ENCODE measurements around the gene PRKD1. TPM values are rescaled to one million over a fixed set of nuclear protein-coding genes. Genes with fewer than 3 reads are reported as not detected.

Gene PRKD1
- total RNA-seq, 4 donors from 2014 or later: 3.0 to 5.4 (median 3.6) TPM

DNA sequence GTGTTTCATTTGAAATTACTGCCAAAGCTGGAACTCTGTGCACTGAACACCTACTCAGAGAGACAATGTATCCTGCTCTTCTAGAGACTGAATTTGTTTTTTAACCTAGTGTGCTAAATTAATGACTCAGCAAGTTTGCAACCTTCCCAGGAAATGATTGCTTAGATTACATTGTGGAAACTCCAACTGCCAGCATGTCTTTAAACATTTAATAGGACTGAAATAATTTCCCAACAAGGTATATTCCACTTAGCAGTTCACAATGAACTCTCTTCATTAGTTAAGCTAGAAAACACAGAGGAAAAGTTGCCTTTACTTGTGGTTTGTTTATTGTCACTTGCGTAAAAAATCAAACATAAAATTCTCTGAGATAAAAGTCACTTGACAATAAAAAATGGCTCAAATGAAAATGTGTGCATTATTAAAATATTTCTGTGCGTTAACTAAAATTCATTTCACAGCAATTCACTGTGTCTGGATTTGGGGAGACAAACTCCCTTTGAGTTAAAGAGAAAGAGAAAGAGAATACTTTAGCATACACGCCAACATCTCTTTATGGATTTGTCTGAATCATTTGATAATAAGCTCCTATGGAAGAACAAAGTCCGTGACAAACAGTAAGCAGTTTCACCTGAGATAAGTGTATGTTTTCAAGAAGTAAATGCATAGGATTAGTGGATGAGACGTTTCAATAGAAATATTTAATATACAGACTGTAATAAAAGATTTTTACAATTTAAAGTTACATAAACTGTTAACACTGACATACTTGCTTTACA, 284.0 kb downstream of the PRKD1 start:
- no peak for DNase-seq (ENCODE audit: low spot score in 2 of 2)
- no peak for TF ChIP-seq POLR2AphosphoS5 (IDR thresholded peaks at IDR 0.05)
- TF ChIP-seq, protein P1, sequence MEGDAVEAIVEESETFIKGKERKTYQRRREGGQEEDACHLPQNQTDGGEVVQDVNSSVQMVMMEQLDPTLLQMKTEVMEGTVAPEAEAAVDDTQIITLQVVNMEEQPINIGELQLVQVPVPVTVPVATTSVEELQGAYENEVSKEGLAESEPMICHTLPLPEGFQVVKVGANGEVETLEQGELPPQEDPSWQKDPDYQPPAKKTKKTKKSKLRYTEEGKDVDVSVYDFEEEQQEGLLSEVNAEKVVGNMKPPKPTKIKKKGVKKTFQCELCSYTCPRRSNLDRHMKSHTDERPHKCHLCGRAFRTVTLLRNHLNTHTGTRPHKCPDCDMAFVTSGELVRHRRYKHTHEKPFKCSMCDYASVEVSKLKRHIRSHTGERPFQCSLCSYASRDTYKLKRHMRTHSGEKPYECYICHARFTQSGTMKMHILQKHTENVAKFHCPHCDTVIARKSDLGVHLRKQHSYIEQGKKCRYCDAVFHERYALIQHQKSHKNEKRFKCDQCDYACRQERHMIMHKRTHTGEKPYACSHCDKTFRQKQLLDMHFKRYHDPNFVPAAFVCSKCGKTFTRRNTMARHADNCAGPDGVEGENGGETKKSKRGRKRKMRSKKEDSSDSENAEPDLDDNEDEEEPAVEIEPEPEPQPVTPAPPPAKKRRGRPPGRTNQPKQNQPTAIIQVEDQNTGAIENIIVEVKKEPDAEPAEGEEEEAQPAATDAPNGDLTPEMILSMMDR (IDR thresholded peaks at IDR 0.05): no peak
- TF ChIP-seq POLR2A (IDR thresholded peaks at IDR 0.05): no peak
- TF ChIP-seq EP300 (IDR thresholded peaks at IDR 0.05): no peak
- no peaks in the 10 kb centered on the region for H3K4me1 ChIP-seq

DNA sequence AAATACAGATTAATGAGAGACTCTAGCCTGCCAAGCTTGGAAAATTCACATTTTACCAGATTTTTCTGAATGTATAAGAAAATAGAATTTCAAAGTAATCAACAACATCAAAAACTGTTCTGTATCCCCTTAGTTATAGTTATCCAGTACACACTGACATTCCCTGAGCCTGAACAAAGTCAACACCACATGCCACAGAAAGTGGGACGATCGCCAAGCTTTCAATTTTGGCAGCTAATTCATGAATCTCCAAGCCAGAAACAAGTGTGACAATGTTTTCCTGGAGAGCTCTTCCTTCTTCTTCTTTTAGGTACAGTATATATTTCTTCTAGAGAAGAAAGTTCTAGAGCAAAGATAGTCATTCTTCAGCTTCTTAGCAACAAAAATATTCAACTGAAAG, 290.2 kb downstream of the PRKD1 start:
- TF ChIP-seq, protein P1 (IDR thresholded peaks at IDR 0.05): no peak
- TF ChIP-seq EP300 (IDR thresholded peaks at IDR 0.05) (no peak), POLR2A (IDR thresholded peaks at IDR 0.05) (no peak), POLR2AphosphoS5 (IDR thresholded peaks at IDR 0.05) (no peak)
- Histone ChIP-seq H3K9me3 (no peaks in the 10 kb centered on the region), H3K36me3 (no peaks in the 10 kb centered on the region), H3K27ac (no peak overlapping the region), H3K27me3 (no peaks in the 10 kb centered on the region), H3K4me3 (no peak overlapping the region), H3K4me1 (no peaks in the 10 kb centered on the region)
- DNase-seq (ENCODE audit: low spot score in 2 of 2): no peak
- 6% methylated on average over 2 of the region's 2 CpGs for WGBS

More for the DNA sequence above, 284.0 kb downstream of the PRKD1 start:
- Histone ChIP-seq H3K36me3 (no peaks in the 10 kb centered on the region), H3K4me3 (no peak overlapping the region), H3K27me3 (no peaks in the 10 kb centered on the region), H3K27ac (no peak overlapping the region), H3K9me3 (peaks cover 22% of the 10 kb centered on the region)
- WGBS: 73% methylated on average over 5 of the region's 5 CpGs

DNA sequence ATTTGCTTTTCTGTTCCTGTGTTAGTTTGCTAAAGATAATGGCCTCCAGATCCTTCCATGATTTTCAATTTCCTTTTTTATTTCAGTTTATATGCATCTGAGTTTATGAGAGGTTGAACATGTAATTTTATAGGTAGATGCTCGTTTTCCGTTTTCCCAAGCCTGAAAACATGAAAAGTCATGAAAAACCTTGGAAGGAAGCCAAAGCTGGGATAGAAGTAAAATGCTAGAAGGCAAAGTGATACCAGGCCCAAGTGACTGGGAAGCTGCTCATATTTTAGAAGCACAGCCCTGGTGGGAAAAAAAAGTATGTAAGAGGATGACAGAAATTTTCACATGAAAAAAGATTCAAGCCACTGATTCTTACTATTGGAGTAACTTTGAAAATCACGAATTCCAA, 290.8 kb downstream of the PRKD1 start:
- Histone ChIP-seq H3K4me1 (no peaks in the 10 kb centered on the region), H3K36me3 (no peaks in the 10 kb centered on the region), H3K9me3 (no peaks in the 10 kb centered on the region), H3K27me3 (no peaks in the 10 kb centered on the region), H3K27ac (no peak overlapping the region), H3K4me3 (no peak overlapping the region)
- no peak for DNase-seq (ENCODE audit: low spot score in 2 of 2)
- TF ChIP-seq, protein P1 (IDR thresholded peaks at IDR 0.05): no peak
- TF ChIP-seq POLR2AphosphoS5 (IDR thresholded peaks at IDR 0.05): no peak
- TF ChIP-seq EP300 (IDR thresholded peaks at IDR 0.05): no peak
- TF ChIP-seq POLR2A (IDR thresholded peaks at IDR 0.05): no peak
- 51% methylated on average over 3 of the region's 3 CpGs for WGBS

DNA sequence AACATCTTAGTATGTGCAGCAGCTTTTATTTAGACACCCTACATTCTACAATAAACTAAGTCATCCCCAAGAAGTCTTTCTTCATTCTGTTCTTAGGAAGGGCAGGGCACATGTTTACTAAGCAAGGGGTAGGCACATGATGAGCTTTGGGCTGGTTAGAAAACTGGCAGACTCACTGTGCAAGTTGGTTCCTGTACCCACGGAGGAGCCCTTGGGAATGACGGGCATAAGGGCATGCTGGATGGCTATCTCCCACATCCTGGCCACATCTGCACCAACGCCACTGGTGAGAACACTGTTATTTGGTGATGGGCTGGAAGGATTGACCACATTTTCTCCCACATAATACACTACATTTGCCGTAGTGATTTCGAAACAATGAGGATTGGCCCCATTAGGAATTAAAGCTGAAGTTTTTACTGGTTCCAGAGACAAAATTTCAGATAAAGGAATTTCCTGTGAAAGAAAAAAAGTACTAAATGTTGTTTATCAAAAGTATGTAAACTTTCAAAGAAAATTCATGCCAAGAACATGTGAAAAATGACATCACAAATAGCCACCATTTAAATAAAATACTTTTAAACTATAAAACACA, 297.0 kb downstream of the PRKD1 start:
- Histone ChIP-seq H3K4me1 (peaks cover 3% of the 10 kb centered on the region), H3K27ac (no peak overlapping the region), H3K36me3 (no peaks in the 10 kb centered on the region), H3K27me3 (no peaks in the 10 kb centered on the region), H3K4me3 (no peak overlapping the region), H3K9me3 (no peaks in the 10 kb centered on the region)
- no peak for TF ChIP-seq EP300 (IDR thresholded peaks at IDR 0.05)
- TF ChIP-seq, protein P1 (IDR thresholded peaks at IDR 0.05): no peak
- TF ChIP-seq POLR2A (IDR thresholded peaks at IDR 0.05): no peak
- no peak for TF ChIP-seq POLR2AphosphoS5 (IDR thresholded peaks at IDR 0.05)
- WGBS: 65% methylated on average over 5 of the region's 5 CpGs
- no peak for DNase-seq (ENCODE audit: low spot score in 2 of 2)

GRCh38 chr14:29629839-29630238, 297.8 kb downstream of the PRKD1 start:
- Histone ChIP-seq H3K27me3 (no peaks in the 10 kb centered on the region), H3K4me1 (peaks cover 3% of the 10 kb centered on the region), H3K36me3 (no peaks in the 10 kb centered on the region), H3K9me3 (no peaks in the 10 kb centered on the region), H3K27ac (no peak overlapping the region), H3K4me3 (no peak overlapping the region)
- no peak for DNase-seq (ENCODE audit: low spot score in 2 of 2)
- no peak for TF ChIP-seq POLR2AphosphoS5 (IDR thresholded peaks at IDR 0.05)
- TF ChIP-seq, protein P1 (IDR thresholded peaks at IDR 0.05): no peak
- no peak for TF ChIP-seq EP300 (IDR thresholded peaks at IDR 0.05)
- no peak for TF ChIP-seq POLR2A (IDR thresholded peaks at IDR 0.05)
